GM18505 (cell line): ENCODE data around the gene OR10H5.
"Not testable (repeated sequence)": the region's sequence is repeated elsewhere in the genome, so short reads cannot be mapped to it uniquely, and the experiment has no call there.

Experiments
- ATAC-seq: cut with Tn5 transposase; IDR thresholded peaks from one replicate; pipeline ENCODE4 v1.9.1; 2021; ENCODE audit not compliant: unreplicated experiment
- POLR2A ChIP-seq: IDR thresholded peaks from 4 replicates; pipeline ENCODE4 v1.6.1; 2011; ENCODE audit warnings: borderline replicate concordance; ENCODE audit not compliant: insufficient read depth, insufficient read length; ENCODE audit errors: extremely low read depth

The OR10H5 gene

GRCh38 chr19:15780610-15781418 is 6.6 kb upstream of the OR10H5 start:
- ATAC-seq, result no peak
- TF ChIP-seq POLR2A, result no peak

GRCh38 chr19:15781661-15782060 is 5.8 kb upstream of the OR10H5 start:
- no peak for TF ChIP-seq POLR2A
- ATAC-seq, result no peak

DNA sequence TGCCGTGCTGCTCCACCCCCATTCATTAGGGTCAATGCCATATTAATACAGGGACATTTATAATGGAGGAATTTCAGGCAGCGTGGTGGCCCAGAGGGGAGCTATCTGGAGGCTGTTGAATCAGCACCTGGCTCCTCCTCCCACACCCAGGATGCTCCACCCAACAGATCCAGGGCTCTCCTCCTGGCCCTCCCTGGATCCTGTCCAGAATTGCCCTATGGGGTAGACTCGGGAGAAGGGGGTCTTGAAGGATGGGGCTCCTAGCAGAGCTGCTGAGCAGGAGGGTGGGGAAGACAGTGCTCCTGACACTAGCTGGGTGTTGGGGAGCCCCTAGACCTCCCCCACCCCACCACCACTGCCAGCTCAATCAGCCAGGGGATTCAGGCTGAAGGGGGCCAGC is 5.2 kb upstream of the OR10H5 start:
- no peak for TF ChIP-seq POLR2A
- ATAC-seq, result no peak

DNA sequence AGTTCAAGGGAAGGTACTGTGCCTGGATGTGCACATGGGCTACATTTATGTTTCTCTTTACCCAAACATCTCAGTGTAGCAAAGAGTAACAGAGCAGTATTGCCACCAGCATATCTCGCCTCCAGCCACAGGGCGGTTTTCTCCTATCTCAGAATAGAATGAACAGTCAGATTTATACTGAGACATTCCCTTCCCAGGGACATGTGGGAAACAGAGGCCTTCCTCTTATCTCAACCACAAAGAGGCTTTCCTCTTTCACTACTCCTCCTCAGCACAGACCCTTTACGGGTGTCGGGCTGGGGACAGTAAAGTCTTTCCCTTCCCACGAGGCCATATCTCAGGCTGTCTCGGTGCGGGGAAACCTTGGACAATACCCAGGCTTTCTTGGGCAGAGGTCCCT is 4.6 kb upstream of the OR10H5 start:
- not testable (repeated sequence) for ATAC-seq

- no peak for TF ChIP-seq POLR2A
- no peak for ATAC-seq
Observed at GRCh38 chr19:15788594-15789270, 1.3 kb downstream of the OR10H5 start.

DNA sequence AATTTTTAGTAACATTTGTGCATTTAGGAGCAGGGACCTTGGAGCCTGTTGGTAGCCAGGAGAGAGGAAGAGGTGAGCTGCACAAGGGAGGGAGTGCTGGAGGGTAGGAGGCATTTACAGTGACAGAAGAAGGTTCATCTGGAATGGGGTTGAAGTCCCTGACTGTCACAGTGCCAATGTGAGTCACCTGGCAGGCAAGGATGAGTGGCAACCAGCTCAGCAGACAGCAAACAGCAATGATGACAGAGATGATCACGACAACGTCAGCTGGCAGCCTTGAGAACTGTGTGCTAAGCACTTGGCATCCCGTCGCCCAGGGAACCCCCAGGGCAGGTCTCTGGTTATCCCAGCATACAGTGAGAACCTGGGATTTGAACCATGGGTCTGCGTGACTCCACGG is 2.6 kb downstream of the OR10H5 start:
- TF ChIP-seq POLR2A, result no peak
- ATAC-seq, result no peak

- ATAC-seq, result not testable (repeated sequence)
Observed at GRCh38 chr19:15794279-15794678, 6.8 kb downstream of the OR10H5 start.

DNA sequence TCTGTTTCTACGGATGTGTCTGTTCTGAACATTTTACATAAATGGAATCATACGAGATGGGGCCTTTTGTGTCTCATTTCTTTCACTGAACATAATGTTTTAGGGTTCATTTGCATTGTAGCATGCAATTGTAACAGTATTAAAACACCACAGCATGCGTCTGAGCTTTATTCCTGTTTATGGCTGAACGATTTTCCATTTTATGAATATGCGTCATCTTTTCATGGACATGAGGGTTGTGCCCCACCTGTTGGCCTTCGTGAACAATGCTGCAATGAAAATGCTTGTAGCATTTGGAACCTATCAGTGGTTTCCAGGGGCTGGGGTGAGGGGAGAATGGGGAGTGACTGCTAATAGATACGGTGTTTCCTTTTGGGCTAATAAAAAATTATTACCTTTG is 22.9 kb downstream of the OR10H5 start:
- ATAC-seq, result no peak
- no peak for TF ChIP-seq POLR2A

DNA sequence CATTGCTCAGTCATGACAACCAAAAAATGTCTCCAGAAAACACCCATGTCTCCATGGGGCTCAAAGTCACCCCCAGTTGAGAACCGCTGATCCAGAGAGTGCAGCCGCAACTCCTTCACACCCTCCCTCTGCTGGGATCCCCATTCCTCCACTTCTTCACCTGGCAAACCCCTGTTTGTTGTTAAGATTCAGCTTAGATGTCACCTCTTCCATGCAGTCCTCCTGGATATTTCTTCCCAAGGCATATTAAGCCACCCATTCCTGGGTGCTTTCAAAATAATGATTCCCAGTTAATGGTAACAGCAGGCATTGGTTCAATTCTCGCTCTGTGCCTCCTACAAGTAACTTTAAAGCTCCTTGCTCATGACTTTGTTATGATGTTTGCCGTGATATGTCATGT is 24.0 kb downstream of the OR10H5 start:
- ATAC-seq, result no peak
- TF ChIP-seq POLR2A, result no peak

- ATAC-seq, result no peak
- TF ChIP-seq POLR2A, result no peak
Observed at GRCh38 chr19:15812060-15812722, 24.7 kb downstream of the OR10H5 start.

- TF ChIP-seq POLR2A, result no peak
- no peak for ATAC-seq
Observed at GRCh38 chr19:15813916-15814315, 26.5 kb downstream of the OR10H5 start.

DNA sequence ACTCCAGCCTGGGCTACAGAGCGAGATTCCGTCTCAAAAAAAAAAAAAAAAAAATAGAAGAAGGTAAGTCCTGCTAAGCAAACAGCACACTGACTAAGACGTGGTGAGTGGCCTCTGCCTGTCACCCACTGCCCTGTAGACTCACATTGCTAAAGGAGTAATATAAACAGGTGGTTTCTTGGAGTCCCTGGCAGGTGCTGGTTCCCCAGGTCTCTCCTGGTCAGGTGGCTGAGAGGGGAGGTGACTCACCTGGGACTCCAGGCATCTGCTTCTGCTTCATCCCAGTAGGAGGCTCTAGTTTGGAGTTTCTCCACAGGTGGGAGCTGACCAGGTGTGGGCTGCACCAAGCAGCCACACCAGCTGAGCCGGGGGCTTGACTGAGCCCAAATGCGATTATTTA is 27.8 kb downstream of the OR10H5 start, which contains the start of gene OR10H1:
Gene OR10H1, minus strand, starts transcription at position 359 of the 400 bp plus-strand sequence. CDS start 7,627 bp downstream, outside the sequence.
- ATAC-seq, result no peak
- no peak for TF ChIP-seq POLR2A

DNA sequence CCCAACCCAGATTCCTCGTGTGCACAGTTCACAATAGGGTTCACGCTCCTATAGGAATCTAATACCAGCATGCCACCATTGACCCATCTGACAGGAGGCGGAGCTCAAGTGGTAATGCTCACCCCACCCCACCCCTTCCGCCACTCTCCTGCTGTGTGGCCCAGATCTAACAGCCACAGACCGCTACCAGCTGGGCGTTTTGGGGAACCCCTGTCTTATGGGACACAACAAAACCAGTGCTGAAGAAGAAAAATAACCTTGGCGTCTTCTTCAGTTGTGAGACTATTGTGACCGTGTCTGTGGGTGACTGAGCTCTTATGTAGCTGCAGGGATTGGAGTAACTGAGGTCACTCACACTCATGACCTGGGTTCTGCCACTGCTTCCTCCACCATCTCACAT is 33.2 kb downstream of the OR10H5 start:
- ATAC-seq, result no peak
- TF ChIP-seq POLR2A, result no peak

- no peak for ATAC-seq
- no peak for TF ChIP-seq POLR2A
Observed at GRCh38 chr19:15825753-15826152, 38.3 kb downstream of the OR10H5 start.
